Measurements from ENCODE around the gene TMEM120B. TPM values are rescaled to one million over a fixed set of nuclear protein-coding genes. Genes with fewer than 3 reads are reported as not detected.
A peak's percentile ranks its signal among the peaks of the same experiment; 100 is the strongest.

Gene TMEM120B
- total and polyA plus RNA-seq, 2 experiments from 2014 or later: 5.5 to 9.5 TPM

DNA sequence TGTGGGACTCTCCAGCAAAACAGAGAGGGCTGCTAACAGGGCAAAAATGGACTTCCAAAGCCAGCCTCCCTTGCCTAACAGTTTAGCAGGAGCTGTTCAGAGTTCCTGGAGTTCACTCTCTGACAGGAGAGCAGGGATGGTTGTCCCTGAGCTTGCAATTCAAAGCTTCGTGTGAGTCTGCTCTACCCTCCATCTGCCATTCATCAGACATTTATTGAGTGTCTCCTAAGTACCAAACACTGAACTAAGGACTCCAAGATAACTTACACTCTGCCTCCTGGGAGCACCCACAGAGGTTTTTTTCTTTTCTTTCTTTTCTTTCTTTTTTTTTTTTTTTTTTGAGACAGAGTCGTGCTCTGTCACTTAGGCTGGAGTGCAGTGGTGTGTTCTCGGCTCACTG, 52.3 kb downstream of the TMEM120B start:
- 79% methylated on average over 3 of the region's 3 CpGs for WGBS (ENCODE audit: low lambda C conversion rate, missing lambda C conversion rate)
- TF ChIP-seq EZH2phosphoT487 (IDR thresholded peaks at IDR 0.05; ENCODE audit: low read depth, severe bottlenecking, unreplicated experiment): no peak
- TF ChIP-seq EZH2 (IDR thresholded peaks at IDR 0.05; ENCODE audit: borderline replicate concordance): no peak
- TF ChIP-seq, protein P1, sequence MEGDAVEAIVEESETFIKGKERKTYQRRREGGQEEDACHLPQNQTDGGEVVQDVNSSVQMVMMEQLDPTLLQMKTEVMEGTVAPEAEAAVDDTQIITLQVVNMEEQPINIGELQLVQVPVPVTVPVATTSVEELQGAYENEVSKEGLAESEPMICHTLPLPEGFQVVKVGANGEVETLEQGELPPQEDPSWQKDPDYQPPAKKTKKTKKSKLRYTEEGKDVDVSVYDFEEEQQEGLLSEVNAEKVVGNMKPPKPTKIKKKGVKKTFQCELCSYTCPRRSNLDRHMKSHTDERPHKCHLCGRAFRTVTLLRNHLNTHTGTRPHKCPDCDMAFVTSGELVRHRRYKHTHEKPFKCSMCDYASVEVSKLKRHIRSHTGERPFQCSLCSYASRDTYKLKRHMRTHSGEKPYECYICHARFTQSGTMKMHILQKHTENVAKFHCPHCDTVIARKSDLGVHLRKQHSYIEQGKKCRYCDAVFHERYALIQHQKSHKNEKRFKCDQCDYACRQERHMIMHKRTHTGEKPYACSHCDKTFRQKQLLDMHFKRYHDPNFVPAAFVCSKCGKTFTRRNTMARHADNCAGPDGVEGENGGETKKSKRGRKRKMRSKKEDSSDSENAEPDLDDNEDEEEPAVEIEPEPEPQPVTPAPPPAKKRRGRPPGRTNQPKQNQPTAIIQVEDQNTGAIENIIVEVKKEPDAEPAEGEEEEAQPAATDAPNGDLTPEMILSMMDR (IDR thresholded peaks at IDR 0.05; ENCODE audit: poor library complexity): no peak

DNA sequence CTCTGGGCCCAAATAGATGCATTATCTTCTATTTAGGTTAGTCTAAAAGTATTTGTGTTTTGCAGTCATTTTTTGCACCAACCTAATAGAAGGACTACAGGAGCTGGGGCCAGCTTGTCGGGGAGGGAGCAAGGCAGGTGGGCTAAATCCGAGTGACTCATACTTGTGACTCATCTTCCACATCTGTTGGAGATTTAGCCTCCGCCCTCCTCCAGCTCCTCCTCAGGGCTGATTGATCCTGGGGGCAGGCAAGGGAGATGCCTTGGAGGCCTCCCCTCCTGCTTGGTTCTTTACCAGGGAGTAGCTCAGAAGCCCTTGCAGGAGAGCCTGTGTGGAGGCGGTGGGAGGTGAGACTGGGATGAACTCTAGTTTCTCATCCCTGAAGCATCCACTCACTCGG, 53.0 kb downstream of the TMEM120B start:
- no peak overlapping the region for H2AFZ ChIP-seq
- H3K9me2 ChIP-seq (replicated peaks; ENCODE audit: insufficient read depth): no peaks in the 10 kb centered on the region
- H3K4me2 ChIP-seq: no peak overlapping the region
- no peaks in the 10 kb centered on the region for H3K79me2 ChIP-seq
- H3K9me3 ChIP-seq (ENCODE audit: low read depth): no peaks in the 10 kb centered on the region
- no peak overlapping the region for H3K27ac ChIP-seq
- H4K20me1 ChIP-seq (ENCODE audit: insufficient read depth, poor library complexity, severe bottlenecking): no peaks in the 10 kb centered on the region
- no peaks in the 10 kb centered on the region for H3K27me3 ChIP-seq
- H3K36me3 ChIP-seq (replicated peaks; ENCODE audit: insufficient read depth, low read depth): no peaks in the 10 kb centered on the region
- 39% methylated on average over 5 of the region's 5 CpGs for WGBS (ENCODE audit: low lambda C conversion rate, missing lambda C conversion rate)
- peak; percentile 70 for DNase-seq (ENCODE audit: low spot score)
- H3K4me1 ChIP-seq (ENCODE audit: insufficient read depth): peaks cover 23% of the 10 kb centered on the region
- TF ChIP-seq EZH2 (IDR thresholded peaks at IDR 0.05; ENCODE audit: borderline replicate concordance): no peak
- TF ChIP-seq, protein P1 (IDR thresholded peaks at IDR 0.05; ENCODE audit: poor library complexity): no peak
- TF ChIP-seq EZH2phosphoT487 (IDR thresholded peaks at IDR 0.05; ENCODE audit: low read depth, severe bottlenecking, unreplicated experiment): no peak
- H3K4me3 ChIP-seq: no peak overlapping the region

More for the DNA sequence above, 52.3 kb downstream of the TMEM120B start:
- no peaks in the 10 kb centered on the region for H3K27me3 ChIP-seq
- DNase-seq (ENCODE audit: low spot score): no peak
- H3K9me2 ChIP-seq (replicated peaks; ENCODE audit: insufficient read depth): no peaks in the 10 kb centered on the region
- H3K4me2 ChIP-seq: no peak overlapping the region
- no peaks in the 10 kb centered on the region for H3K79me2 ChIP-seq
- no peaks in the 10 kb centered on the region for H3K9me3 ChIP-seq (ENCODE audit: low read depth)
- H2AFZ ChIP-seq: no peak overlapping the region
- no peaks in the 10 kb centered on the region for H4K20me1 ChIP-seq (ENCODE audit: insufficient read depth, poor library complexity, severe bottlenecking)
- H3K4me1 ChIP-seq (ENCODE audit: insufficient read depth): peaks cover 16% of the 10 kb centered on the region
- no peak overlapping the region for H3K27ac ChIP-seq
- H3K36me3 ChIP-seq (replicated peaks; ENCODE audit: insufficient read depth, low read depth): no peaks in the 10 kb centered on the region
- H3K4me3 ChIP-seq: no peak overlapping the region

DNA sequence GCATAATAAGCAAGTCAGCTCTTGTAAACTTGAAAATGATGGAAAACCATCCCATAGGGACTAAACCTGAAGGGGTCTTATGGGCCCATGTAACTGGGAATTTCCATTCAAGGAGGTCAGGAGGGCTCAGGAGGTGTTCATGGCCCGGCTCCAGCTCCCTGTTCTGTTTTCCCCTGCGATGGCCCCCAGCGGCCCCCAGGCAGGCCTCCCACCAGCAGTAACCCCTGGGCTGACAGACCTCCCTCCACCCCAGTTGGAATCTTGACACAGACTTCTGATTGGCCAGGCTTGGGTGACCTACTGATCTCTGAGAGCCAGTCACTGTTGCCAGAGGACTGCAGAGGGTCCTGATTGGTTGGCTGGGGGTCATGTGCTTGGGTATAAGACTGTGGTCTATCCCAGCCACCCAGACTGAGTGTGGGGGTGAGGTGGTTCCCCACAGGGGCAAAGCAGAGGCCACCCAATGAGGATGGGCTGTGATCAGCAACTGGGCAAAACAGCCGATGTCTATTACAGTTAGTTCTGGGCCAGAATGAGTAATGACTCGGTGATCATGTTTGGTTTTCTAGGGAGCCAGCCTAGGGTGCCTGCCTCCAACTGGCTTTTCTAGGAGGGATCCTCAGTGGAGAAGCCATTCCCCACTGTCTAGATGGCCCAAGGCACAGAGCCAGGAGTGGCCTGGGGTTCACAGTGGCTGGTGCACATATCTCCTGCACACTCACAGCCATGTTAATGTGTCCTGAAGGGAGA, 53.9 kb downstream of the TMEM120B start:
- H3K27me3 ChIP-seq: no peaks in the 10 kb centered on the region
- H3K4me1 ChIP-seq (ENCODE audit: insufficient read depth): peaks cover 24% of the 10 kb centered on the region
- no peak overlapping the region for H2AFZ ChIP-seq
- no peak overlapping the region for H3K4me2 ChIP-seq
- H3K4me3 ChIP-seq: no peak overlapping the region
- 95% methylated on average over 5 of the region's 5 CpGs for WGBS (ENCODE audit: low lambda C conversion rate, missing lambda C conversion rate)
- no peaks in the 10 kb centered on the region for H3K36me3 ChIP-seq (replicated peaks; ENCODE audit: insufficient read depth, low read depth)
- H3K27ac ChIP-seq: no peak overlapping the region
- no peaks in the 10 kb centered on the region for H3K9me2 ChIP-seq (replicated peaks; ENCODE audit: insufficient read depth)
- no peak for TF ChIP-seq EZH2phosphoT487 (IDR thresholded peaks at IDR 0.05; ENCODE audit: low read depth, severe bottlenecking, unreplicated experiment)
- TF ChIP-seq EZH2 (IDR thresholded peaks at IDR 0.05; ENCODE audit: borderline replicate concordance): no peak
- TF ChIP-seq, protein P1 (IDR thresholded peaks at IDR 0.05; ENCODE audit: poor library complexity): no peak
- no peaks in the 10 kb centered on the region for H3K79me2 ChIP-seq
- no peaks in the 10 kb centered on the region for H3K9me3 ChIP-seq (ENCODE audit: low read depth)
- DNase-seq (ENCODE audit: low spot score): no peak
- no peaks in the 10 kb centered on the region for H4K20me1 ChIP-seq (ENCODE audit: insufficient read depth, poor library complexity, severe bottlenecking)
